HepG2 (cell line): ENCODE measurements around the gene GRIN3B. TPM values are rescaled to one million over a fixed set of nuclear protein-coding genes. Genes with fewer than 3 reads are reported as not detected.

Source experiments
- ELK4 ChIP-seq: sonication (generic); formaldehyde crosslinking; IDR thresholded peaks from 2 replicates; pipeline ENCODE4 v1.9.0; 2021; ENCODE audit warnings: missing genetic modification reagents, borderline replicate concordance
- HDAC1 ChIP-seq: sonication (generic); formaldehyde crosslinking; IDR thresholded peaks from 2 replicates; pipeline ENCODE4 v1.5.1; 2020; ENCODE audit warnings: mild to moderate bottlenecking, missing genetic modification reagents
- HMG20A ChIP-seq: IDR thresholded peaks from 2 replicates; pipeline ENCODE4 v1.6.1; 2016; ENCODE audit warnings: borderline replicate concordance
- HMGXB3 ChIP-seq: sonication (generic); formaldehyde crosslinking; IDR thresholded peaks from 2 replicates; pipeline ENCODE4 v1.4.0; 2020; ENCODE audit warnings: missing genetic modification reagents, borderline replicate concordance
- JUN ChIP-seq: sonication (generic); formaldehyde crosslinking; IDR thresholded peaks from 2 replicates; pipeline ENCODE4 v1.4.0; 2020; ENCODE audit warnings: mild to moderate bottlenecking, missing genetic modification reagents
- LRRFIP1 ChIP-seq: sonication (generic); formaldehyde crosslinking; conservative IDR thresholded peaks from 2 replicates; pipeline ENCODE4 v1.4.0; 2020; ENCODE audit warnings: missing genetic modification reagents
- NCOA5 ChIP-seq: sonication (generic); formaldehyde crosslinking; IDR thresholded peaks from 2 replicates; pipeline ENCODE4 v1.4.0; 2020; ENCODE audit warnings: missing genetic modification reagents
- PCBP2 ChIP-seq: fragments of 200-400 bp; formaldehyde crosslinking; optimal IDR thresholded peaks from 2 replicates; pipeline ENCODE3; 2018; ENCODE audit warnings: low read length, low read depth; ENCODE audit not compliant: poor library complexity, severe bottlenecking
- POLR2AphosphoS2 ChIP-seq: IDR thresholded peaks from 2 replicates; pipeline ENCODE4 v1.6.1; 2011; ENCODE audit warnings: low read depth, low read length, improper control_type of control experiment
- ZBTB25 ChIP-seq: IDR thresholded peaks from 2 replicates; pipeline ENCODE4 v1.6.1; 2018; ENCODE audit warnings: missing genetic modification reagents
- ZFYVE20 ChIP-seq: sonication (generic); formaldehyde crosslinking; IDR thresholded peaks from 2 replicates; pipeline ENCODE4 v1.8.0; 2023; ENCODE audit warnings: low read depth, mild to moderate bottlenecking, moderate library complexity, missing genetic modification reagents, borderline replicate concordance
- ZNF264 ChIP-seq: sonication (generic); formaldehyde crosslinking; IDR thresholded peaks from 2 replicates; pipeline ENCODE4 v1.4.0; 2020; ENCODE audit warnings: missing genetic modification reagents
- ZNF317 ChIP-seq: sonication (generic); formaldehyde crosslinking; IDR thresholded peaks from 2 replicates; pipeline ENCODE4 v1.5.0; 2020; ENCODE audit warnings: mild to moderate bottlenecking, missing genetic modification reagents
- ZNF605 ChIP-seq: sonication (generic); formaldehyde crosslinking; IDR thresholded peaks from 2 replicates; pipeline ENCODE4 v1.8.0; 2022; ENCODE audit warnings: mild to moderate bottlenecking, missing genetic modification reagents
- ZNF670 ChIP-seq: sonication (generic); formaldehyde crosslinking; IDR thresholded peaks from 2 replicates; pipeline ENCODE4 v1.8.0; 2022; ENCODE audit warnings: mild to moderate bottlenecking, missing genetic modification reagents, borderline replicate concordance
- ZNF691 ChIP-seq: sonication (generic); formaldehyde crosslinking; IDR thresholded peaks from 2 replicates; pipeline ENCODE4 v1.4.0; 2020; ENCODE audit warnings: missing genetic modification reagents, low read depth, mild to moderate bottlenecking, borderline replicate concordance
- polyA plus RNA-seq, 8 experiments: library from polyadenylated mRNA; depleted of rRNA in 3 of 8; stranded (reverse) in 7 of 8; unstranded in 1 of 8; fragments of >200 nt; fragmentation: Illumina TruSeq in 4 of 8; extraction: Trizol in 4 of 8; gene quantifications; 2 replicates each; pipeline versions ENCODE4 v1.2.1 to v1.2.3, GENCODE V29; 2011 to 2016; ENCODE audit warnings: low read depth in 4 of 8, missing spikeins in 1 of 8, mixed read lengths in 1 of 8; ENCODE audit not compliant: insufficient read depth in 1 of 8
- total RNA-seq, 5 experiments: library from RNA; depleted of rRNA; stranded (reverse); fragments of >200 nt; fragmentation: Illumina TruSeq; extraction: Trizol; gene quantifications; 2 replicates each; pipeline ENCODE4 v1.2.3, GENCODE V29; 2016; ENCODE audit warnings: low read depth in 1 of 5

The GRIN3B gene
- total and polyA plus RNA-seq, 2 of the 13 experiments (the other 11 are each of a cell fraction or from before 2014, with no cell fraction given): 0.07 to 0.20 TPM

- TF ChIP-seq ZBTB25 (peak; percentile 33; the same call in 1 of the 2 replicates), ZNF670 (CRISPR knock-in tag) (no peak), HDAC1 (CRISPR knock-in tag) (peak; percentile 53; the same call in 1 of the 2 replicates), POLR2AphosphoS2 (peak; percentile 36; the same call in 1 of the 2 replicates), ZFYVE20 (CRISPR knock-in tag) (no peak), HMG20A (CRISPR knock-in tag) (no peak), ZNF605 (CRISPR knock-in tag) (peak; percentile 36; the same call in 1 of the 2 replicates), LRRFIP1 (CRISPR knock-in tag) (no peak), ZNF317 (no peak), ZNF264 (no peak), JUN (CRISPR knock-in tag) (no peak), PCBP2 (no peak), NCOA5 (CRISPR knock-in tag) (no peak), ZNF691 (CRISPR knock-in tag) (no peak; the same call in 1 of the 2 replicates), HMGXB3 (CRISPR knock-in tag) (peak; percentile 68; the same call in 1 of the 2 replicates), ELK4 (CRISPR knock-in tag) (no peak)
Observed at GRCh38 chr19:1039646-1040475, 39.6 kb downstream of the GRIN3B start, which contains the start of gene ABCA7 (continued).
